ENCODE data around the gene PPP1R12B.
A peak's percentile ranks its signal among the peaks of the same experiment; 100 is the strongest.

Gene PPP1R12B

GRCh38 chr1:202310071-202310725 is 38.3 kb upstream of the PPP1R12B start:
- no peak overlapping the region for H3K27ac Mint-ChIP-seq
- TF ChIP-seq CTCF (IDR thresholded peaks at IDR 0.05) = no peak
- peaks cover 46% of the 10 kb centered on the region for H3K4me1 Mint-ChIP-seq
- no peaks in the 10 kb centered on the region for H3K36me3 Mint-ChIP-seq (ENCODE audit: low read depth)
- no peak for DNase-seq
- H3K4me3 Mint-ChIP-seq = no peak overlapping the region
- H3K9me3 Mint-ChIP-seq = no peaks in the 10 kb centered on the region
- H3K27me3 Mint-ChIP-seq (ENCODE audit: low read depth, poor library complexity) = peaks cover 13% of the 10 kb centered on the region

DNA sequence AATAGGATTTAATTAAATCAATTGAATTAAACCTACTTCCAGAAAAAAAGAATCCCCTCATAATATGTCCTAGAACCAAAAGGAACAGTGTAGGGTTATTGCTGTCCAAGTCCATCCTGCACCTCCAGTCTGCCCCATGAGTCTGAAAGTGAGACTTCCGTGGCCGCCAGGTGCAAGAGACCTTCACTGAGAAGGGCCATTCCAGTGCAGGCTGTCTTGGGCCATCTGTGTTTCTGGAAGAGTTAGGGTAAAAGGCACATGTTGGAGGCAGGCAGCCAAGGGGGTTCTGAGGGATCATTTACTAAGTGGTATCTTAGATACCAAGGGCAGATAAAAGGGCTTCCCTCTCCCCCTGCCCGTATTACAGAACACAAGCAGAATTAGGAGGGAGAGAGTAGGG is 37.8 kb upstream of the PPP1R12B start:
- DNase-seq = no peak
- Mint-ChIP-seq H3K4me1 (peaks cover 50% of the 10 kb centered on the region), H3K36me3 (ENCODE audit: low read depth) (no peaks in the 10 kb centered on the region), H3K27ac (no peak overlapping the region), H3K4me3 (no peak overlapping the region), H3K9me3 (no peaks in the 10 kb centered on the region), H3K27me3 (ENCODE audit: low read depth, poor library complexity) (peaks cover 13% of the 10 kb centered on the region)
- TF ChIP-seq CTCF (IDR thresholded peaks at IDR 0.05) = no peak

DNA sequence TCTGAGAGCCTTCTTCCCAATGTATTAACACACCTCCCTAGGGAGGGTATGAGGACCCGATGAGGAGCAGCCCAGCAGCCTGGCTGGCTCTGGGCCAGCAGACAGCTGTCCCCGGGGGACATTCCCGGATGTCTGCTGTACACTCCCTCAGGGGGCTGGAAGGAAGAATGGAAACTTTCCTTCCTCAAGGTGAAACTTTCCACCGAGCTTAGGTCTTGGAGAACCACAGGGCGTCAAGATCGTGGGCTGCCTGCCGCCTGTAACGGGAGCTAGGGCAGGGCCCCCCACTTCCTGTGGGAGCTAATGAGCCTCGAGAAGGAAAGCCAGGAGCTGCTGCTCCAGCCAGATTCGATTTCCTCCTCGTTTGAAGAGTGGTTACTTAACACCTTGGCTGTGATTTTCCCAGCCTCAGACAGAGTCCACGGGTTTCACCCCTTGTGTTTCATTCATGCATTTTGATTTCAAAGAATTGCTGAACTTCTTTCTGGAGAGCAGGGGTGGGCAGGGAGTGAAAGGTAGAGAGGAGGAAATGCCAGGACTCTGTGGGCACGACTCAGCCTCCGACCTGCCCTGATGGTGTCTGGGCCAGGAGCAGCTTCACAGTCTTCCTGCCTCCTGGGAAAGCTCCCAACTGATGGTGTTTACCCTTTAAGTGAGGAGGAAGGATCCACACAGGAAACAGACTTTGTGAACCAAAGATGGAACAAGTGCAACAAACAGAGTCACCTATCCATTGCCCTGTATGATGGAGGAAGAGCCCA is 36.4 kb upstream of the PPP1R12B start:
- no peak for TF ChIP-seq CTCF (IDR thresholded peaks at IDR 0.05)
- H3K4me3 Mint-ChIP-seq = no peak overlapping the region
- no peaks in the 10 kb centered on the region for H3K36me3 Mint-ChIP-seq (ENCODE audit: low read depth)
- H3K9me3 Mint-ChIP-seq = no peaks in the 10 kb centered on the region
- H3K27me3 Mint-ChIP-seq (ENCODE audit: low read depth, poor library complexity) = peaks cover 13% of the 10 kb centered on the region
- peak overlapping the region; percentile 18 for H3K27ac Mint-ChIP-seq
- peaks cover 57% of the 10 kb centered on the region for H3K4me1 Mint-ChIP-seq
- DNase-seq = no peak

DNA sequence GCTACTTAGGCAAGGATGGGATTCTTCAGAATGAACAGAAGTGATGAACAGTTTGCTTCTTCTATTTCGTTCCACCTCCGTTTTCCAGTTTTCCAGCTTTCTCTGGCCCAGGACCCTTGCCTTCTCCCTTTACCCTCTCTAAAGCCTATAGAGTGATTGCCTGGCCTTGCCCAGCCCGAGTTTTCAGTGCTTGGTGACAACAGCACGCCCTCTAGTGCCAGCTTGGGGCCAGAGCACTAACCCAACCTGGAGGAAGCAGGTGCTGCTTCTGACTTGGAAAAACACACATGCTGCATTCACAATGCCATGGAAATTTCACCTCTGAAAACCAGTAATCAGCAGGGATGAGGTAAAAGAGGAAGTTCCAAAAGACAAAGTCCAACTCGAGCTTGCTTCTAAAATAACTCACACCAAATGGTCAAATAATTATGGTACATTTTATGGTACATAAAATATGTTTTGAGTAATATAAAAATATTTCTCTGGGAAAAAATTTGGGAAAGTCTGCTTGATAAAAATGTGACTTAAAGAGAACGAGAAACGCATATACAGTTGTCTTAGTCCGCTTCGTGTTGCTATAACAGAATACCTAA is 32.8 kb upstream of the PPP1R12B start:
- H3K36me3 Mint-ChIP-seq (ENCODE audit: low read depth) = no peaks in the 10 kb centered on the region
- H3K4me1 Mint-ChIP-seq = peaks cover 27% of the 10 kb centered on the region
- peaks cover 21% of the 10 kb centered on the region for H3K27me3 Mint-ChIP-seq (ENCODE audit: low read depth, poor library complexity)
- peak; percentile 93 for TF ChIP-seq CTCF (IDR thresholded peaks at IDR 0.05)
- H3K9me3 Mint-ChIP-seq = no peaks in the 10 kb centered on the region
- DNase-seq = peak; percentile 85
- H3K27ac Mint-ChIP-seq = no peak overlapping the region
- no peak overlapping the region for H3K4me3 Mint-ChIP-seq

- H3K27me3 Mint-ChIP-seq (ENCODE audit: low read depth, poor library complexity) = peaks cover 23% of the 10 kb centered on the region
- peaks cover 23% of the 10 kb centered on the region for H3K4me1 Mint-ChIP-seq
- TF ChIP-seq CTCF (IDR thresholded peaks at IDR 0.05) = no peak
- H3K27ac Mint-ChIP-seq = no peak overlapping the region
- H3K9me3 Mint-ChIP-seq = no peaks in the 10 kb centered on the region
- H3K4me3 Mint-ChIP-seq = no peak overlapping the region
- H3K36me3 Mint-ChIP-seq (ENCODE audit: low read depth) = no peaks in the 10 kb centered on the region
- DNase-seq = no peak
Measured at GRCh38 chr1:202316186-202316585, 32.3 kb upstream of the PPP1R12B start.
